Stimulated activated naive CD8-positive, alpha-beta T cell treated with anti-CD3 and anti-CD28 coated beads, Interleukin-15, Interleukin-2, amounts not matched to agents 100 U/mL and 50 U/mL, for 24 hours (primary cell): ENCODE measurements around the gene DMAC2L.
"Not testable (repeated sequence)": the region's sequence is repeated elsewhere in the genome, so short reads cannot be mapped to it uniquely, and the experiment has no call there.

Experiments
- ATAC-seq: fragments of 150-1000 bp; cut with Tn5 transposase; one replicate; pipeline ENCODE4 v1.10.0; 2021
- DNase-seq: peaks from one replicate; pipeline ENCODE4 v3.0.0; 2021

Gene DMAC2L

GRCh38 chr14:50356283-50356682 is 44.2 kb downstream of the DMAC2L start:
- DNase-seq, ATAC-seq: not testable (repeated sequence)

DNA sequence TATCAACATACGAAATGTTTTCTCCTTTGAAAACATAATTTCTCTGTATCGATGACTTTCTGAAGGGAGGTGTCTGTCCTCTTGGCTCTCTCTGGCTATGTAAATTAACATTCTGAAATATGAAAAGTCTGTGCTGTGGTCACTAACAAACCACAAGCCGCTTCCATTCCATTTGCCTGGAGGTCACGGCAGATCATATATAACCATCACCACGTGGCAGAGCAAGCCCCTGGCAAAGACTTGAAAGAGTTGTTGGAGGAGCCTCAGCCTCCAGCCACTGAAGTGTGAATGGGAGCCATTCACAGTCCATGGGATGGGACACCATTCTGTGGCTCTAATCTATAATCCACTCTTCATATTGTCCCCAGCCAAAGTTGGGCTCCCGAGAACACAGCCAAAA is 45.0 kb downstream of the DMAC2L start:
- ATAC-seq (no peak), DNase-seq (no peak)

- DNase-seq (no peak), ATAC-seq (no peak)
Observed at GRCh38 chr14:50357753-50358395, 45.8 kb downstream of the DMAC2L start.

DNA sequence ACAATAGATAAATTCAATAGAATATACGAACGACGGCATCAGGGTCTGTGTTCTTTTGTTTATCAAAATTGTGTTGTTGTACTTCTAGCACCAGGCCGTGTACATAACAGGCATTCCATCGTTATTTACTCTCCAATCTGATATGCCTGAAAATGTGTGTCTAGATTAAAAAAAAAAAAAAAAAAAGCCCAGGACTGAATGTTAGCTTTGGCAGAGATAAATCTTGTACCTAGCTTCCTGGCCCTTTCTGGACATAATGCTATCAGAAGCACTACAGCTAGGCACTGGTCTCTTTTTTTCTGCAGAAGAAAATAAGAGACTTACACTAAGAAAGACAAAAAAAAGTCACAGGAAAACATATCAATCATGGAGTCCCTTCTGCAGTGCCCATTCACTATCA is 47.5 kb downstream of the DMAC2L start:
- DNase-seq (no peak), ATAC-seq (no peak)

DNA sequence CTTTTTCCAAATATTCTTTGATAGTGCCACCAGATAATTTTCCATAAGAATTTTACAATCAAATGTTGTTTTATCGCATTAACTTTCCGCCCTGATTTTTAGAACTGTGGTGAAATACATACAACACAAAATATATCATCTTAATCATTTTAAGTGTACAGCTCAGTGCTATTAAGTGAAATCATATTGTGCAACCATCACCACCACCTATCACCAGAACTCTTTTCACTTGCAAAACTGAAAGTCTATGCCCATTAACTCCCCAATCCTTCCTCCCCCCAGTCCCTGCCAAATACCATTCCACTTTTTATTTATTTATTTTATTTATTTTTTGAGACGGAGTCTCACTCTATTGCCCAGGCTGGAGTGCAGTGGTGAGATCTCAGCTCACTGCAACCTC is 48.0 kb downstream of the DMAC2L start:
- no peak for ATAC-seq
- DNase-seq = no peak

- no peak for DNase-seq
Observed at GRCh38 chr14:50360851-50361250, 48.7 kb downstream of the DMAC2L start.

DNA sequence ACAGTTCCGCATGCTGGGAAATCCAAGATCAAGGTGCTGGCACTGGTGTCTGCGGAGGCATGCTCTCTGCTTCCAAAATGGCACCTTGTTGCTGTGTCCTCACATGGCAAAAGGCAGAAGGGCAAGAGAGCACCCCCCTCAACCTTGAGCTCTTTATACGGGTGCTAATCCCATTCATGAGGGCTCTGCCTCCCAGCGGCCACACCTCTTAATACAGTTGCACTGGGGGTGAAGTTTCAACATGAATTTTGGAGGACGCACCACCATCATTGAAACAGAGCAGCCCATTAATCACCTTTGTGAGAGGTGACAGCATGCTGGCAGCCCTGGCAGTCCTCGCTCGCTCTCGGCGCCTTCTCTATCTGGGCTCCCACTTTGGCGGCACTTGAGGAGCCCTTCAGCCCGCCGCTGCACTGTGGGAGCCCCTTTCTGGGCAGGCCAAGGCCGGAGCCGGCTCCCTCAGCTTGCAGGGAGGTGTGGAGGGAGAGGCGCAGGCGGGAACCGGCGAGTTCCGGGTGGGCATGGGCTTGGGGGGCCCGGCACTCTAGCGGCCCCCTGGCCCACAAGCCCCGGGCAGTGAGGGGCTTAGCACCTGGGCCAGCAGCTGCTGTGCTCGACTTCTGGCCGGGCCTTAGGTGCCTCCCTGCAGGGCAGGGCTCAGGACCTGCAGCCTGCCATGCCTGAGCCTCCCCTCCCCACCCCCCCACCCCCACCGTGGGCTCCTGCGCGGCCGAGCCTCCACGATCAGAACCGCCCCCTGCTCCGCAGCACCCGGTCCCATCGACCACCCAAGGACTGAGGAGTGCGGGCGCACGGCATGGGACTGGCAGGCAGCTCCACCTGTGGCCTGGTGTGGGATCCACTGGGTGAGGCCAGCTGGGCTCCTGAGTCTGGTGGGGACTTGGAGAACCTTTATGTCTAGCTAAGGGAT is 49.6 kb downstream of the DMAC2L start:
- ATAC-seq = not testable (repeated sequence)

More at GRCh38 chr14:50360851-50361250, 48.7 kb downstream of the DMAC2L start:
- ATAC-seq = no peak

GRCh38 chr14:50362764-50363713 is 50.9 kb downstream of the DMAC2L start:
- ATAC-seq (peak; percentile 26), DNase-seq (peak; percentile 39)

More for the DNA sequence above, 49.6 kb downstream of the DMAC2L start:
- not testable (repeated sequence) for DNase-seq

GRCh38 chr14:50363714-50364111 is 51.6 kb downstream of the DMAC2L start:
- DNase-seq = peak; percentile 43
- peak; percentile 95 for ATAC-seq

DNA sequence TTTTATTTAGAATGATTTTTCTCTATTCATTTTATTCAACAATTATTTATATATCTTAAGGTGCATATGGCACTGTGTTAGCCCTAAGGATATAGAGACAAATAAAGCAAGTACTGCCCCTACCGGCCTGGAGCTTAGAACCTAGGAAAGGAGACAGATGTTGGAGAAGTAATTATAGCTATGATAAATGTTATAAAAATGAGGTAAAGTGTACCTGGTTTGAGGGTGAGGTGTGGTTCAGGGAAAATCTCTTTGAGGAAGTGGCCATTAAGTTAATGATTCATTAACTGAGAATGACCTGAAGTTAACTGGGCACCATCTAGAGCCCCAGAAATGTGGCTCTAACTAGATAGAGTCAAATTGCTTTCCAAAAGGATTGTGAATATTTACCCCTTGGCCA is 52.7 kb downstream of the DMAC2L start:
- ATAC-seq = no peak

DNA sequence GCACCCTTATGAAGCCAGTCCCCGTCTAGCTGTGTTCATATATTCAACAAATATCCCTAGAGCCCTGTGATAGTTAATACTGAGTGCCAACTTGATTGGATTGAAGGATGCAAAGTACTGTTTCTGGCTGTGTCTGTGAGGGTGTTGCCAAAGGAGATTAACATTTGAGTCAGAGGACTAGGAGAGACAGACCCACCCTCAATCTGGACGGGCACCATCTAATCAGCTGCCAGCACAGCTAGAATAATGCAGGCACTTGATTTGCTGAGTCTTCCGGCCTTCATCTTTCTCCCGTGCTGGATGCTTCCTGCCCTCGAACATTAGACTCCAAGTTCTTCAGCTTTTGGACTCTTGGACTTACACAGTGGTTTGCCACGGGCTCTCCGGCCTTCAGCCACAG is 53.4 kb downstream of the DMAC2L start:
- not testable (repeated sequence) for ATAC-seq, DNase-seq

More for the DNA sequence above, 52.7 kb downstream of the DMAC2L start:
- DNase-seq = no peak

DNA sequence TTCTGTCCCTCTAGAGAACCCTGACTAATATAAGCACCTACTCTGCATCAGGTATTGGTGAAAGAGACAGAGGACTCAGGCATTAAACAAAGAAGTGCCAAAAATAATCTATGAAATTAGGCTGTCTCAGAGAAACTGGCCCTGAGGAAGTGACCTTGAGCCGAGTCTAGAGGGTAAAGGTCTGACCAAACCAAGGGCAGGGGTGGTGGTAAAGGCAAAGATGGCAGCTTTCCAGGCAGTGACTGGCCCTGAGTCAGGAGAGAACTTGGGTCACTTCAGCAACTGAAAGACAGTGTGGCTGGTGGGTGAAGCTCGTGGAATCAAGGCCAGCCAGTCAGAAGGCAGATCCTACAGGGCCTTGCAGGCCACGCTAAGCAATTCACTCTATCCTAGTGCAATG is 54.0 kb downstream of the DMAC2L start:
- no peak for DNase-seq

GRCh38 chr14:50366589-50366988 is 54.5 kb downstream of the DMAC2L start:
- DNase-seq (no peak), ATAC-seq (no peak)

More for the DNA sequence above, 54.0 kb downstream of the DMAC2L start:
- ATAC-seq = no peak

DNA sequence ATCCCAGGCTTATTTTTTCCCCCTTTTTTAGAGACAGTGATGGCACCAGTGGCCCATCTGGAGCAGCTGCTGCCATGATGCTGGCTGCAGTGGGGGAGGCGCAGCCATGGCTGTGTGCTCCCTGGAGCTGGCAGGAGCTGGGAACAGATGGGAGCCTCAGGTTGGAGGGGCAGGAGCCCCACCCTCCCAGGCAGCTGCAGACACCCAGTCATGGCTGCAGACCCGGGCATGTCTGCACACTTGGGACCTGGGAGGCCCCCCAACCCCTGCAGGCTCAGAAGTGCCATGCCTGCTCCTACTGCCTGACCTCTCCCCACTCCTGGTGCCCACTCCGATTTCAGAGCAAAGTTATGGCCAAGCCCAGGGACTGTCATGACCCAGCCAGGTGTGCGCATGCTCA is 59.4 kb downstream of the DMAC2L start:
- no peak for ATAC-seq

DNA sequence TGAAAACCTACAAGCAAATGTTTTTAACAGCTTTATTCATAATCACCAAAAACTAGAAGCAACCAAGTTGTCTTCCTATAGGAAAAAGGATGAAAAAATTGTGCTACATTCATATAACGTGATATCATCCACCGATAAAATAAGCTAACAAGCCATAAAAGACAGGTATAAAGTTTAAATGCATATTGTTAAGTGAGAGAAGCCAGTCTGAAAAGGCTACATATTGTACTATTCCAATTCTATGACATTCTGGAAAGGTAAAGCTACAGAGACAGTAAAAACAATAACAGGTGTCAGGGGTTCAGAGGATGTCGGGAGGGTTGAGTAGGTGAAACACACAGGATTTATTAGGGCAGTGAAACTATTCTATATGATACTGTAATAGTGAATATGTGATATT is 61.8 kb downstream of the DMAC2L start:
- DNase-seq = no peak
- no peak for ATAC-seq

More for the DNA sequence above, 59.4 kb downstream of the DMAC2L start:
- no peak for DNase-seq

- DNase-seq (no peak), ATAC-seq (no peak)
Observed at GRCh38 chr14:50375760-50376159, 63.6 kb downstream of the DMAC2L start.
